H9 (cell line): ENCODE data around the gene PDE4B. TPM values are rescaled to one million over a fixed set of nuclear protein-coding genes. Genes with fewer than 3 reads are reported as not detected.

ENCODE experiments used
- DNase-seq: peaks from one replicate; pipeline ENCODE4 v3.0.0-alpha.2; 2017
- H2AFZ ChIP-seq: one replicate; pipeline ENCODE4 v1.6.1; 2013; ENCODE audit warnings: mild to moderate bottlenecking, low read length, control low read depth, moderate library complexity
- H2AK5ac ChIP-seq: 2 replicates; pipeline ENCODE4 v1.6.1; 2013; ENCODE audit warnings: low read length, control low read depth, mixed read lengths; ENCODE audit not compliant: insufficient read length
- H2BK120ac ChIP-seq: one replicate; pipeline ENCODE4 v1.6.1; 2013; ENCODE audit warnings: low read depth, mild to moderate bottlenecking, low read length, control low read depth, inconsistent platforms; ENCODE audit not compliant: poor library complexity, severe bottlenecking
- H2BK12ac ChIP-seq: 2 replicates; pipeline ENCODE4 v1.6.1; 2013; ENCODE audit warnings: low read length, control low read depth, mixed read lengths, low read depth; ENCODE audit not compliant: insufficient read length
- H2BK15ac ChIP-seq: 2 replicates; pipeline ENCODE4 v1.6.1; 2013; ENCODE audit warnings: low read depth, low read length, control low read depth
- H2BK20ac ChIP-seq: one replicate; pipeline ENCODE4 v1.6.1; 2013; ENCODE audit warnings: low read depth, mild to moderate bottlenecking, low read length, control low read depth, inconsistent platforms; ENCODE audit not compliant: poor library complexity, severe bottlenecking
- H2BK5ac ChIP-seq: 2 replicates; pipeline ENCODE4 v1.6.1; 2013; ENCODE audit warnings: low read length, control low read depth, mixed read lengths; ENCODE audit not compliant: insufficient read length
- H3K14ac ChIP-seq: 2 replicates; pipeline ENCODE4 v1.6.1; 2013; ENCODE audit warnings: low read length, control low read depth; ENCODE audit not compliant: insufficient read depth
- H3K18ac ChIP-seq: 2 replicates; pipeline ENCODE4 v1.6.1; 2013; ENCODE audit warnings: low read depth, mild to moderate bottlenecking, mixed read lengths, low read length, control low read depth; ENCODE audit not compliant: insufficient read length
- H3K23ac ChIP-seq: 2 replicates; pipeline ENCODE4 v1.6.1; 2013; ENCODE audit warnings: low read length, control low read depth, mixed read lengths, low read depth; ENCODE audit not compliant: insufficient read length
- H3K23me2 ChIP-seq: 2 replicates; pipeline ENCODE4 v1.6.1; 2013; ENCODE audit warnings: low read depth, mild to moderate bottlenecking, mixed read lengths, low read length, control low read depth; ENCODE audit not compliant: insufficient read length, poor library complexity, severe bottlenecking
- H3K27ac ChIP-seq: 2 replicates; pipeline ENCODE4 v1.5.1; 2013; ENCODE audit warnings: low read length, control low read depth, mixed read lengths, low read depth; ENCODE audit not compliant: insufficient read length
- H3K27me3 ChIP-seq: 2 replicates; pipeline ENCODE4 v1.6.1; 2013; ENCODE audit warnings: low read length, control low read depth, inconsistent platforms; ENCODE audit not compliant: insufficient read depth
- H3K4ac ChIP-seq: 2 replicates; pipeline ENCODE4 v1.6.1; 2013; ENCODE audit warnings: low read depth, mild to moderate bottlenecking, control low read depth, inconsistent platforms, low read length, moderate library complexity
- H3K4me1 ChIP-seq: 2 replicates; pipeline ENCODE4 v1.6.1; 2013; ENCODE audit warnings: low read length, control low read depth, inconsistent platforms; ENCODE audit not compliant: insufficient read depth
- H3K4me2 ChIP-seq: 2 replicates; pipeline ENCODE4 v1.6.1; 2013; ENCODE audit warnings: low read length, control low read depth, mixed read lengths; ENCODE audit not compliant: insufficient read length, insufficient read depth
- H3K56ac ChIP-seq: 2 replicates; pipeline ENCODE4 v1.6.1; 2013; ENCODE audit warnings: low read depth, mild to moderate bottlenecking, mixed read lengths, low read length, control low read depth; ENCODE audit not compliant: insufficient read length
- H3K79me1 ChIP-seq: 2 replicates; pipeline ENCODE4 v1.6.1; 2013; ENCODE audit warnings: low read depth, mild to moderate bottlenecking, moderate library complexity, low read length, control low read depth, inconsistent platforms; ENCODE audit not compliant: insufficient read depth, poor library complexity, severe bottlenecking
- H3K79me2 ChIP-seq: 2 replicates; pipeline ENCODE4 v1.6.1; 2013; ENCODE audit warnings: low read length, control low read depth, inconsistent platforms; ENCODE audit not compliant: insufficient read depth
- H3K9ac ChIP-seq: 2 replicates; pipeline ENCODE4 v1.6.1; 2013; ENCODE audit warnings: low read length, control low read depth, mixed read lengths; ENCODE audit not compliant: insufficient read length; ENCODE audit errors: extremely low read depth
- H3K9me3 ChIP-seq: one replicate; pipeline ENCODE4 v1.6.1; 2013; ENCODE audit warnings: low read depth, low read length, inconsistent platforms; ENCODE audit not compliant: control insufficient read depth
- H3T11ph ChIP-seq: one replicate; pipeline ENCODE4 v1.6.1; 2013; ENCODE audit warnings: mild to moderate bottlenecking, low read length, control low read depth, inconsistent platforms
- H4K20me1 ChIP-seq: one replicate; pipeline ENCODE4 v1.6.1; 2013; ENCODE audit not compliant: control insufficient read depth, insufficient read length, insufficient read depth
- H4K5ac ChIP-seq: 2 replicates; pipeline ENCODE4 v1.6.1; 2013; ENCODE audit warnings: low read depth, mild to moderate bottlenecking, mixed read lengths, low read length, control low read depth; ENCODE audit not compliant: insufficient read length
- H4K8ac ChIP-seq: replicated peaks from 2 replicates; pipeline ENCODE4 v1.6.1; 2013; ENCODE audit warnings: low read length, control low read depth, mixed read lengths, low read depth; ENCODE audit not compliant: insufficient read length
- H4K91ac ChIP-seq: 2 replicates; pipeline ENCODE4 v1.6.1; 2013; ENCODE audit warnings: low read depth, mild to moderate bottlenecking, moderate library complexity, mixed read lengths, low read length, control low read depth; ENCODE audit not compliant: insufficient read length
- H3K27ac Mint-ChIP-seq, 3 experiments: 2 replicates in 2 of 3; 3 replicates in 1 of 3; pipeline ENCODE4 v1.8.0; 2020 to 2021; ENCODE audit warnings: mixed read lengths in 3 of 3, mild to moderate bottlenecking in 1 of 3, moderate library complexity in 1 of 3
- H3K27me3 Mint-ChIP-seq: 2 replicates; pipeline ENCODE4 v1.8.0; 2021; ENCODE audit warnings: low read depth, mild to moderate bottlenecking, moderate library complexity, mixed read lengths
- H3K36me3 Mint-ChIP-seq, 3 experiments: 2 replicates in 2 of 3; 3 replicates in 1 of 3; pipeline ENCODE4 v1.8.0; 2020 to 2021; ENCODE audit warnings: low read depth in 3 of 3, mixed read lengths in 3 of 3; ENCODE audit not compliant: insufficient read depth in 1 of 3
- H3K4me1 Mint-ChIP-seq, 2 experiments: 2 replicates each; pipeline ENCODE4 v1.8.0; 2020; ENCODE audit warnings: mixed read lengths in 2 of 2
- H3K4me3 Mint-ChIP-seq, 2 experiments: 2 replicates in 1 of 2; 3 replicates in 1 of 2; pipeline ENCODE4 v1.8.0; 2020 to 2021; ENCODE audit warnings: mild to moderate bottlenecking in 2 of 2, mixed read lengths in 2 of 2, moderate library complexity in 1 of 2
- H3K9me3 Mint-ChIP-seq, 2 experiments: 2 replicates in 1 of 2; 3 replicates in 1 of 2; pipeline ENCODE4 v1.8.0; 2020; ENCODE audit warnings: mild to moderate bottlenecking in 2 of 2, mixed read lengths in 2 of 2, moderate library complexity in 1 of 2
- WGBS: extraction: QIAGEN DNeasy Blood & Tissue Kit; methylation state at CpG from one replicate; pipeline ENCODE4 v1.1.7; 2013; ENCODE audit warnings: missing lambda C conversion rate, low lambda C conversion rate, mixed read lengths; ENCODE audit not compliant: insufficient read length; ENCODE audit errors: extremely low coverage; 5-methylcytosine and 5-hydroxymethylcytosine counted together
- total RNA-seq: library from RNA; stranded (reverse); gene quantifications from 2 replicates; pipeline ENCODE4 v1.2.1, GENCODE V29; 2021
- TF ChIP-seq, protein P1 (sequence below): fragments of 200-600 bp; sonication (generic); conservative IDR thresholded peaks from 3 replicates; pipeline ENCODE4 v1.8.0; 2021; ENCODE audit warnings: antibody characterized with exemption, mild to moderate bottlenecking

The PDE4B gene
- total RNA-seq, 1 experiment from 2014 or later = 19.8 TPM

DNA sequence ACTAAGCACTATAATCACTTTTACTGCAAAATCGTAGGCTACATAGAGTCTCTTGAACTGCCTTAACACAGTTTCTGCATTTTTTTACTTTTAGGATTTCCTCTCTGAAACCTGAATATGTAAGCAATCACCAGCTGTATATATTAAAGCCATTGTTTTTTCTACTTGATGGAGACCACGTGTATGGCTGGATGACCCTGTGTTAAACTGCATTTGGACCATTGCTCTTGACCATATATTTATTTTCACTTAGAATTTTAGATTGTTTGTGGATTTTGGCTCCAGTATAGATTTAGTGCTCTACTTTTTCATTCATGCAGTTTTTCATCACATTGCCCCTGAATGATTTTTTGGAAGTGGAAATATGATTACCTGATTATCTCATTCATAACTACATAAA, 420.8 kb downstream of the PDE4B start:
- no peak overlapping the region for H4K5ac ChIP-seq
- H3K4me2 ChIP-seq = no peak overlapping the region
- H2BK120ac ChIP-seq = no peak overlapping the region
- H3K9me3 Mint-ChIP-seq = no peaks in the 10 kb centered on the region; a peak in 1 of 5 replicates
- H3K27me3 Mint-ChIP-seq = no peaks in the 10 kb centered on the region
- no peak overlapping the region for H2BK15ac ChIP-seq
- no peak overlapping the region for H3T11ph ChIP-seq
- H3K9me3 ChIP-seq = no peaks in the 10 kb centered on the region
- no peak overlapping the region for H3K18ac ChIP-seq
- H3K4me3 Mint-ChIP-seq = no peak overlapping the region
- H2AK5ac ChIP-seq = no peak overlapping the region
- H3K27ac Mint-ChIP-seq = no peak overlapping the region
- H3K27ac ChIP-seq = no peak overlapping the region
- TF ChIP-seq, protein P1, sequence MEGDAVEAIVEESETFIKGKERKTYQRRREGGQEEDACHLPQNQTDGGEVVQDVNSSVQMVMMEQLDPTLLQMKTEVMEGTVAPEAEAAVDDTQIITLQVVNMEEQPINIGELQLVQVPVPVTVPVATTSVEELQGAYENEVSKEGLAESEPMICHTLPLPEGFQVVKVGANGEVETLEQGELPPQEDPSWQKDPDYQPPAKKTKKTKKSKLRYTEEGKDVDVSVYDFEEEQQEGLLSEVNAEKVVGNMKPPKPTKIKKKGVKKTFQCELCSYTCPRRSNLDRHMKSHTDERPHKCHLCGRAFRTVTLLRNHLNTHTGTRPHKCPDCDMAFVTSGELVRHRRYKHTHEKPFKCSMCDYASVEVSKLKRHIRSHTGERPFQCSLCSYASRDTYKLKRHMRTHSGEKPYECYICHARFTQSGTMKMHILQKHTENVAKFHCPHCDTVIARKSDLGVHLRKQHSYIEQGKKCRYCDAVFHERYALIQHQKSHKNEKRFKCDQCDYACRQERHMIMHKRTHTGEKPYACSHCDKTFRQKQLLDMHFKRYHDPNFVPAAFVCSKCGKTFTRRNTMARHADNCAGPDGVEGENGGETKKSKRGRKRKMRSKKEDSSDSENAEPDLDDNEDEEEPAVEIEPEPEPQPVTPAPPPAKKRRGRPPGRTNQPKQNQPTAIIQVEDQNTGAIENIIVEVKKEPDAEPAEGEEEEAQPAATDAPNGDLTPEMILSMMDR = no peak
- no peak overlapping the region for H3K23ac ChIP-seq
- DNase-seq = no peak
- no peak overlapping the region for H4K8ac ChIP-seq
- no peak overlapping the region for H2BK5ac ChIP-seq
- no peak overlapping the region for H2AFZ ChIP-seq
- H2BK20ac ChIP-seq = no peak overlapping the region
- no peaks in the 10 kb centered on the region for H3K27me3 ChIP-seq
- no peaks in the 10 kb centered on the region for H3K79me1 ChIP-seq
- no peaks in the 10 kb centered on the region for H3K79me2 ChIP-seq
- H3K4ac ChIP-seq = no peak overlapping the region
- WGBS = no CpG with 5 or more reads among the region's 2 CpGs
- no peak overlapping the region for H2BK12ac ChIP-seq
- H3K14ac ChIP-seq = no peak overlapping the region
- H3K9ac ChIP-seq = no peak overlapping the region
- no peaks in the 10 kb centered on the region for H3K4me1 ChIP-seq
- 0 out of 4 replicates have a peak, but pooled peaks cover 0 to 3% of the 10 kb centered on the region in 2 experiments for H3K4me1 Mint-ChIP-seq
- H4K20me1 ChIP-seq = no peaks in the 10 kb centered on the region
- H4K91ac ChIP-seq = no peak overlapping the region
- H3K56ac ChIP-seq = no peak overlapping the region
- no peaks in the 10 kb centered on the region for H3K23me2 ChIP-seq
- no peaks in the 10 kb centered on the region for H3K36me3 Mint-ChIP-seq
